PC-9 (cell line): Measurements from ENCODE around the gene PPIL6.

Experiments used
- EZH2 ChIP-seq: fragments of 200-600 bp; sonication (generic); IDR thresholded peaks from 2 replicates; pipeline ENCODE4 v1.8.0; 2017; ENCODE audit warnings: antibody characterized with exemption, low read depth
- TF ChIP-seq, protein P1 (sequence below): fragments of 200-600 bp; sonication (generic); conservative IDR thresholded peaks from 2 replicates; pipeline ENCODE4 v1.6.1; 2017; ENCODE audit warnings: mixed run types, antibody characterized with exemption, mild to moderate bottlenecking, moderate library complexity

DNA sequence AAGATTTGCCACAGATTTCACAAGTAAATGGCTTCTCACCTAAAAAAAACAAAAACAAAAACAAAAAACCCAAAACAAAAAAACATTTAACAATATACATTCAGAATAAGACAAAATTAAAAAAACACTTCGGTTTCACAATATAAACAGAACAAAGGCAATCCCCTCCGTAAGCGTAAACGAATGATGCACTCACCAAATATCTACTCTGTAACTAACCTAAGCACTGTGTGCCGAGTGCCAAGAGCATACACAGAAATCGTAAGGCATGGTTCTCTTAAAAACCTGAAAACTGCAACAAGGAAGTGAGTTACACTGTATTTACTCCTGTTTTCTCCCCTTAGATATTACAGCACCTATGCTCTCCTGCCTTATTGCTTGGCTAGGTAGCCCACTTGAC, 27.3 kb upstream of the PPIL6 start:
- TF ChIP-seq, protein P1, sequence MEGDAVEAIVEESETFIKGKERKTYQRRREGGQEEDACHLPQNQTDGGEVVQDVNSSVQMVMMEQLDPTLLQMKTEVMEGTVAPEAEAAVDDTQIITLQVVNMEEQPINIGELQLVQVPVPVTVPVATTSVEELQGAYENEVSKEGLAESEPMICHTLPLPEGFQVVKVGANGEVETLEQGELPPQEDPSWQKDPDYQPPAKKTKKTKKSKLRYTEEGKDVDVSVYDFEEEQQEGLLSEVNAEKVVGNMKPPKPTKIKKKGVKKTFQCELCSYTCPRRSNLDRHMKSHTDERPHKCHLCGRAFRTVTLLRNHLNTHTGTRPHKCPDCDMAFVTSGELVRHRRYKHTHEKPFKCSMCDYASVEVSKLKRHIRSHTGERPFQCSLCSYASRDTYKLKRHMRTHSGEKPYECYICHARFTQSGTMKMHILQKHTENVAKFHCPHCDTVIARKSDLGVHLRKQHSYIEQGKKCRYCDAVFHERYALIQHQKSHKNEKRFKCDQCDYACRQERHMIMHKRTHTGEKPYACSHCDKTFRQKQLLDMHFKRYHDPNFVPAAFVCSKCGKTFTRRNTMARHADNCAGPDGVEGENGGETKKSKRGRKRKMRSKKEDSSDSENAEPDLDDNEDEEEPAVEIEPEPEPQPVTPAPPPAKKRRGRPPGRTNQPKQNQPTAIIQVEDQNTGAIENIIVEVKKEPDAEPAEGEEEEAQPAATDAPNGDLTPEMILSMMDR, result no peak
- TF ChIP-seq EZH2, result no peak
